OCI-LY3 (cell line): ENCODE results near the gene ZNF791.

Source experiments
- H2AFZ ChIP-seq: fragments of 200-600, 300-600 bp; shearing (Covaris generic); 2 replicates; pipeline ENCODE4 v1.6.0; 2014; ENCODE audit warnings: antibody characterized with exemption, low read depth, low read length
- H3K27ac ChIP-seq: fragments of 200-600, 300-600 bp; sonication (generic); 2 replicates; pipeline ENCODE4 v1.5.1; 2014; ENCODE audit warnings: mild to moderate bottlenecking, low read length, moderate library complexity, mixed read lengths
- H3K27me3 ChIP-seq: fragments of 200-600, 300-600 bp; sonication (generic); 2 replicates; pipeline ENCODE4 v1.6.1; 2014; ENCODE audit warnings: low read depth, low read length, mixed read lengths
- H3K36me3 ChIP-seq: fragments of 200-600, 300-600 bp; sonication (generic); replicated peaks from 2 replicates; pipeline ENCODE3; 2014; ENCODE audit warnings: low read depth, low read length, mixed read lengths
- H3K4me1 ChIP-seq: fragments of 300-600, 200-600 bp; sonication (generic); 2 replicates; pipeline ENCODE4 v1.6.1; 2014; ENCODE audit warnings: low read length, mixed read lengths
- H3K4me2 ChIP-seq: fragments of 200-600, 300-600 bp; sonication (generic); 2 replicates; pipeline ENCODE4 v1.6.1; 2014; ENCODE audit warnings: low read length, mixed read lengths
- H3K4me3 ChIP-seq: fragments of 300-600, 200-600 bp; sonication (generic); 2 replicates; pipeline ENCODE4 v1.5.1; 2014; ENCODE audit warnings: antibody characterized with exemption, mild to moderate bottlenecking, low read length, moderate library complexity
- H3K79me2 ChIP-seq: fragments of 300-600, 200-600 bp; shearing (Covaris generic); 2 replicates; pipeline ENCODE4 v1.6.1; 2014; ENCODE audit warnings: mild to moderate bottlenecking, low read length, mixed read lengths
- H3K9ac ChIP-seq: fragments of 300-600, 200-600 bp; shearing (Covaris generic); 2 replicates; pipeline ENCODE4 v1.6.0; 2014; ENCODE audit warnings: mild to moderate bottlenecking, low read length, moderate library complexity
- H3K9me3 ChIP-seq: fragments of 200-600, 300-600 bp; shearing (Covaris generic); 2 replicates; pipeline ENCODE4 v1.6.1; 2014; ENCODE audit warnings: low read length, mixed read lengths; ENCODE audit not compliant: insufficient read depth
- H4K20me1 ChIP-seq: fragments of 200-600, 300-600 bp; sonication (generic); 2 replicates; pipeline ENCODE4 v1.6.1; 2016; ENCODE audit warnings: low read length, mixed read lengths; ENCODE audit not compliant: insufficient read depth
- EZH2phosphoT487 ChIP-seq: fragments of 200-600 bp; shearing (Covaris generic); IDR thresholded peaks from 2 replicates; pipeline ENCODE4 v1.6.1; 2018; ENCODE audit warnings: antibody characterized with exemption, mixed run types, low read depth
- TF ChIP-seq, protein P1 (sequence below): fragments of 200-600, 300-600 bp; sonication (generic); IDR thresholded peaks from 2 replicates; pipeline ENCODE4 v1.5.1; 2014; ENCODE audit warnings: antibody characterized with exemption, low read length, low read depth

ZNF791 gene

DNA sequence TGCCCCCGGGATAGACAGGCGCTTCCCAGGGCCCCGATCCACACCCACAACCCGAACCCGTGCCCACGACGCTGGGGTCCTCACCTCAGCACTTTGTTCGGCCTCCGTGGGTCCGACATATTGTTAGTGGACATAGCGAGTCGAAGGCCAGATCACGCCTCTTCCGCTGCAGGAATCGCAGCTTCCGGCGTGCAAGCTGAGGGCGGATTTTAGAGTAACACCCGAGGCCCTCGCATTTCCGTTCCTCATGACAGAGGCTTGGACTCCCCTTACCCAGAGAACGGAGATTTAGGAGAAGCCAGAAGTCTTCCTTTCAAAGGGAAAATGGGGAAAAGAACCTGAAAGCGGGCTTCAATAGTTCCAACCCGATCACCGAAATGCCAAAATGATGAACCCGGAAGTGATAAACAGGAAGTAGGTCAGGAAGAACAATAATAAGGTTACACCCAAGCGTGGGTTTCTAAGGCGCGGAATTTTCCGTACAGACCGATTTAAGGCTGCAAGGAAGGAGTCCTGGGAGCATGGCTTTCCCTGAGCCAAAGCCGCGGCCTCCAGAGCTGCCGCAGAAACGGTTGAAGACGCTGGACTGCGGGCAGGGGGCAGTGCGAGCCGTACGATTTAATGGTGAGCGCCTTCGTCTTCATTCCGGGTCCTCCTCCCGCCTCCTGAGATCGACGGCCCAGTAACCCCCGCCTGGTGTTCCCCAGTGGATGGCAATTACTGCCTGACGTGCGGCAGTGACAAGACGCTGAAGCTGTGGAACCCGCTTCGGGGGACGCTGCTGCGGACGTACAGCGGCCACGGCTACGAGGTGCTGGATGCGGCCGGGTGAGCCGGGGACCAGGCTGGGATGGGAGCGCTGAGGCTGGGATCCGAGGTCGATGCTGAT, 58.8 kb downstream of the ZNF791 start:
- Histone ChIP-seq H3K36me3 (peaks cover 16% of the 10 kb centered on the region), H4K20me1 (no peaks in the 10 kb centered on the region), H3K27ac (peak overlapping the region; percentile 74), H3K27me3 (no peaks in the 10 kb centered on the region), H3K4me3 (peak overlapping the region; percentile 88), H3K79me2 (peaks cover 58% of the 10 kb centered on the region), H2AFZ (peak overlapping the region; percentile 98), H3K4me2 (peak overlapping the region; percentile 96), H3K4me1 (peaks cover 33% of the 10 kb centered on the region), H3K9me3 (no peaks in the 10 kb centered on the region), H3K9ac (peak overlapping the region; percentile 88)
- TF ChIP-seq EZH2phosphoT487, result no peak
- TF ChIP-seq, protein P1, sequence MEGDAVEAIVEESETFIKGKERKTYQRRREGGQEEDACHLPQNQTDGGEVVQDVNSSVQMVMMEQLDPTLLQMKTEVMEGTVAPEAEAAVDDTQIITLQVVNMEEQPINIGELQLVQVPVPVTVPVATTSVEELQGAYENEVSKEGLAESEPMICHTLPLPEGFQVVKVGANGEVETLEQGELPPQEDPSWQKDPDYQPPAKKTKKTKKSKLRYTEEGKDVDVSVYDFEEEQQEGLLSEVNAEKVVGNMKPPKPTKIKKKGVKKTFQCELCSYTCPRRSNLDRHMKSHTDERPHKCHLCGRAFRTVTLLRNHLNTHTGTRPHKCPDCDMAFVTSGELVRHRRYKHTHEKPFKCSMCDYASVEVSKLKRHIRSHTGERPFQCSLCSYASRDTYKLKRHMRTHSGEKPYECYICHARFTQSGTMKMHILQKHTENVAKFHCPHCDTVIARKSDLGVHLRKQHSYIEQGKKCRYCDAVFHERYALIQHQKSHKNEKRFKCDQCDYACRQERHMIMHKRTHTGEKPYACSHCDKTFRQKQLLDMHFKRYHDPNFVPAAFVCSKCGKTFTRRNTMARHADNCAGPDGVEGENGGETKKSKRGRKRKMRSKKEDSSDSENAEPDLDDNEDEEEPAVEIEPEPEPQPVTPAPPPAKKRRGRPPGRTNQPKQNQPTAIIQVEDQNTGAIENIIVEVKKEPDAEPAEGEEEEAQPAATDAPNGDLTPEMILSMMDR, result no peak

DNA sequence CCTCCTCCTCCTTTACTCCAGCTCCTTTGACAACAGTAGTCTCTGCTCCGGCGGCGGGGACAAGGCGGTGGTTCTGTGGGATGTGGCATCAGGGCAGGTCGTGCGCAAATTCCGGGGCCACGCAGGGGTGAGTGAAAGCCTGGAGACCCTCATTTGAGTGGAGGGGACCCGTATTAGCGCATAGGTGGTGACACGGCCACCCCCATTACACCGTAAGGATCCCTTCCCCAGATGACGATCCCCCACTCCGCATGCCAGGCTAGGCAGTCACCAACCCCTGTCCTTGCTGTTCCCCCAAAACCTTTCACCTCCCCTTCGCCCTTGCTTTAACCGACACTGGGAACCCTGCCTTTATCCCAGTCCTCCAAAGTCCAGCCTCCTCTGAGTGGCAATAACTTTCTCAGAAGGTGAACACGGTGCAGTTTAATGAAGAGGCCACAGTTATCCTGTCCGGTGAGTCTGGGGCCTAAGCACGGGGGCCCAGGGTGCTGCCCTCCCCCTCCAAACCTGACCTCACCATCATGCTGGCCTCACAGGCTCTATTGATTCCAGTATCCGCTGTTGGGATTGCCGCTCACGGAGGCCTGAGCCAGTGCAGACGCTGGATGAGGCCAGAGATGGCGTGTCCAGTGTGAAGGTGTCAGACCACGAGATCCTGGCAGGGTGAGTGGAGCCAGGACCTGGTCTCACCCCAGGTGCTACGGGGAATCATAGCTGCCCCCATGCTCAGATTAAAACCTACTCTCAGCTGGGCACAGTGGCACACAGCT, 59.6 kb downstream of the ZNF791 start:
- H3K27ac ChIP-seq, result peak overlapping the region; percentile 74
- H3K79me2 ChIP-seq, result peaks cover 51% of the 10 kb centered on the region
- H4K20me1 ChIP-seq, result no peaks in the 10 kb centered on the region
- H3K36me3 ChIP-seq, result peaks cover 16% of the 10 kb centered on the region
- peaks cover 26% of the 10 kb centered on the region for H3K4me1 ChIP-seq
- H3K27me3 ChIP-seq, result no peaks in the 10 kb centered on the region
- H3K9me3 ChIP-seq, result no peaks in the 10 kb centered on the region
- H2AFZ ChIP-seq, result no peak overlapping the region; the same call in 1 of the 2 replicates
- TF ChIP-seq EZH2phosphoT487, result no peak
- TF ChIP-seq, protein P1, result no peak
- H3K9ac ChIP-seq, result peak overlapping the region; percentile 88
- peak overlapping the region; percentile 96 for H3K4me2 ChIP-seq
- H3K4me3 ChIP-seq, result peak overlapping the region; percentile 88

GRCh38 chr19:12672744-12673143, 62.0 kb downstream of the ZNF791 start:
- Histone ChIP-seq H3K27me3 (no peaks in the 10 kb centered on the region), H3K4me1 (peaks cover 19% of the 10 kb centered on the region), H3K36me3 (peaks cover 36% of the 10 kb centered on the region), H4K20me1 (peaks cover 4% of the 10 kb centered on the region; the same call in 1 of the 2 replicates), H3K9me3 (no peaks in the 10 kb centered on the region), H3K4me3 (no peak overlapping the region), H3K79me2 (peaks cover 32% of the 10 kb centered on the region), H3K27ac (no peak overlapping the region), H3K4me2 (no peak overlapping the region), H3K9ac (no peak overlapping the region), H2AFZ (no peak overlapping the region)
- no peak for TF ChIP-seq EZH2phosphoT487
- TF ChIP-seq, protein P1, result no peak

DNA sequence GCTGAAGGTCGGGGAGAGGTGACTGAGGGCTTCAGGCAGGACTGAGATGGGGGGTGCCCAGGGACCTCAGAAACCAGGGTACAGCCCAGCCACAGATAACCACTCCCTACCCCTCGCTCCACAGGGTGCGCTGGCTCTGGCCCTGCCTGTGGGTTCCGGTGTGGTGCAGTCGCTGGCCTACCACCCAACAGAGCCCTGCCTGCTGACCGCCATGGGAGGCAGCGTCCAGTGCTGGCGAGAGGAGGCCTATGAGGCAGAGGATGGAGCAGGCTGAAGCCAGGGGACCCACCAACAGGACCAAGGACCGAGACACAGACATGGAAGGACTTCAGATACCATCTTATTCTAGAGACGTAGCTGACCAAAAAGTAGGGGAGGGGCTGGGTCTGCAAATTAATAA, 64.7 kb downstream of the ZNF791 start:
- Histone ChIP-seq H3K36me3 (peaks cover 55% of the 10 kb centered on the region), H3K4me2 (no peak overlapping the region), H3K9me3 (no peaks in the 10 kb centered on the region), H3K4me3 (no peak overlapping the region), H3K9ac (no peak overlapping the region), H2AFZ (no peak overlapping the region), H3K4me1 (peaks cover 8% of the 10 kb centered on the region), H3K79me2 (peaks cover 25% of the 10 kb centered on the region), H3K27ac (no peak overlapping the region), H4K20me1 (peaks cover 10% of the 10 kb centered on the region; the same call in 1 of the 2 replicates), H3K27me3 (no peaks in the 10 kb centered on the region)
- no peak for TF ChIP-seq EZH2phosphoT487
- TF ChIP-seq, protein P1, result no peak
